ENCODE measurements around the gene ZDHHC24.
A peak's percentile ranks its signal among the peaks of the same experiment; 100 is the strongest.

DNA sequence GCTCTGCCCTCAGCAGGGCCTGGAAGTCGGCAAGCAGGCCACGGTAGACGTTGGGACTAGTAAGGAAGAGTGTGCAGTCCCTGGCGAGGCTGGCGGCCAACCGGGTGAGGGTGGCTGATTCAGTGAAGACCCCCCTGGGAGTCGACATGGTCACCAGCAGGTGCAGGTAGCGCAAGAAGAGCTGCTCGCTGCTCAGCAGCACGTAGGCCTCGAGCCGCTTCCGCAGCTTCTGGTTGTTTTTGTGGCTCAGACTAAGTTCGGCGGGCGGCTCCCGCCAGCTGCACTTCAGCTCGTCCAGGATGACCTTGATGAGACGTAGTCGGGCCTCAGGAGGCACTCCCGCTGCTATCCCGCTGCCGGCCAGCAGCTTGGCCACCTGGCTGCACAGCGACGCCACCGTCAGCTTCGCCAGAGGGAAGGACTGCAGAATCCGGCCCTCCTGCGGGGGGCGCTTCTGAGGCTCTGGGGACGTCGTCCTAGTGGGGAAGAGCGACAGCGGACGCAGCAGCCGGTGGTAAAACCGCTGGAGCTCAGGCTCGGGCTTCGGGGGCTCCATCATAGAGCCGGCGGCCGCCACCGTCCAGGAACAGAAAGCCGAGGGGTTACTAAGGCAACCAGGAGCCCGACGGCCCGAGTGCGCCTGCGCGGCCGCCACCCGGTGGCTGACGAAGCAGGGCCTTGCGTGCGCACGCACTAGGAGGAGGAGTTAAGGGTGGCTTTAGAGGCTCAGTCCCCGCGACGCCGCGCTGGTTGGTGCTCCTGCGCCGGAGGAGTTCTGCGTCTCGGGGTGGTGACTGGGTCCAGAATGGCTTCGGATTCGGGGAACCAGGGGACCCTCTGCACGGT is 46.8 kb upstream of the ZDHHC24 start, which contains the start of the genes CCDC87 and CCS:
- TF ChIP-seq, protein P1, sequence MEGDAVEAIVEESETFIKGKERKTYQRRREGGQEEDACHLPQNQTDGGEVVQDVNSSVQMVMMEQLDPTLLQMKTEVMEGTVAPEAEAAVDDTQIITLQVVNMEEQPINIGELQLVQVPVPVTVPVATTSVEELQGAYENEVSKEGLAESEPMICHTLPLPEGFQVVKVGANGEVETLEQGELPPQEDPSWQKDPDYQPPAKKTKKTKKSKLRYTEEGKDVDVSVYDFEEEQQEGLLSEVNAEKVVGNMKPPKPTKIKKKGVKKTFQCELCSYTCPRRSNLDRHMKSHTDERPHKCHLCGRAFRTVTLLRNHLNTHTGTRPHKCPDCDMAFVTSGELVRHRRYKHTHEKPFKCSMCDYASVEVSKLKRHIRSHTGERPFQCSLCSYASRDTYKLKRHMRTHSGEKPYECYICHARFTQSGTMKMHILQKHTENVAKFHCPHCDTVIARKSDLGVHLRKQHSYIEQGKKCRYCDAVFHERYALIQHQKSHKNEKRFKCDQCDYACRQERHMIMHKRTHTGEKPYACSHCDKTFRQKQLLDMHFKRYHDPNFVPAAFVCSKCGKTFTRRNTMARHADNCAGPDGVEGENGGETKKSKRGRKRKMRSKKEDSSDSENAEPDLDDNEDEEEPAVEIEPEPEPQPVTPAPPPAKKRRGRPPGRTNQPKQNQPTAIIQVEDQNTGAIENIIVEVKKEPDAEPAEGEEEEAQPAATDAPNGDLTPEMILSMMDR (IDR thresholded peaks at IDR 0.05; ENCODE audit: low read depth, low read length) = peak; percentile 64
- TF ChIP-seq POLR2A (IDR thresholded peaks at IDR 0.05; ENCODE audit: extremely low read depth, insufficient read length) (peak; percentile 97), MYC (IDR thresholded peaks at IDR 0.05; ENCODE audit: low read depth, low read length) (peak; percentile 18; the same call in 1 of the 2 replicates)
- TF ChIP-seq, protein P2, sequence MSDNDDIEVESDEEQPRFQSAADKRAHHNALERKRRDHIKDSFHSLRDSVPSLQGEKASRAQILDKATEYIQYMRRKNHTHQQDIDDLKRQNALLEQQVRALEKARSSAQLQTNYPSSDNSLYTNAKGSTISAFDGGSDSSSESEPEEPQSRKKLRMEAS (IDR thresholded peaks at IDR 0.05; ENCODE audit: low read depth, low read length) = peak; percentile 32; the same call in 1 of the 2 replicates

Measured in NB4 (cell line).